T-helper 9 cell (primary cell): Measurements from ENCODE around the gene NNAT.

Experiments used
- DNase-seq: peaks from one replicate; pipeline ENCODE4 v3.0.0-alpha.2; 2020

Gene NNAT

GRCh38 chr20:37503256-37503927 lies 17.7 kb upstream of the NNAT start:
- no peak for DNase-seq

DNA sequence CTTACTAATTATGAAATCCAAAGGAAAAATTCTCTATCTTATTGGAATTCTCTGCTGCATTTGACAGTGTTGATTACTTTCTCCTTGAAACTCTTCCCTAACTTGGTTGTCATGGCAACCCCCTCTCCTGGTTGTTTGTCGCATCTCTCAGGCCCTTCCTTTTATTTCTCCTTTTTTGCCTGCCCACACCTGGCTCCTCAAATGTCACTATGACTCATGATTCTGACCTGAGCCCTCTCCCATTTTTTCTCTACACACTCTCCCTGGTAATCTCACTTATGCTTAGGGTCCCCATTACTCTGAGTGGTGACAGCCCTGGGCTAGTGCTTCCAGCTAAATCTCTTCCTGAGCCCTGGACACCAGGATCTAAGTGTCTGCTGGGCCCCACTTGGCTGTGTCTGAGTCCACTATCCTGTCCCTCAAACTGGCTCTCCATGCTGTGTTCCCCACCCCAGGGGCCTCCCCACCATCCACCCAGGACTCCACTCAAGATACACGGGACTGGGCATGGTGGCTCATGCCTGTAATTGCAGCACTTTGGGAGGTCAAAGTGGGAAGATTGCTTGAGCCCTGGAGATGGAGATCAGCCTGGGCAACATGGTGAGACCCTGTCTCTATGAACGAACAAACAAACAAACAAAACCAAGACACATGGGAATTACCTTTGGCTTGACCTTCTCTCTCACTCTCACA lies 16.5 kb upstream of the NNAT start:
- no peak for DNase-seq

GRCh38 chr20:37505263-37506151 lies 15.5 kb upstream of the NNAT start:
- no peak for DNase-seq

DNA sequence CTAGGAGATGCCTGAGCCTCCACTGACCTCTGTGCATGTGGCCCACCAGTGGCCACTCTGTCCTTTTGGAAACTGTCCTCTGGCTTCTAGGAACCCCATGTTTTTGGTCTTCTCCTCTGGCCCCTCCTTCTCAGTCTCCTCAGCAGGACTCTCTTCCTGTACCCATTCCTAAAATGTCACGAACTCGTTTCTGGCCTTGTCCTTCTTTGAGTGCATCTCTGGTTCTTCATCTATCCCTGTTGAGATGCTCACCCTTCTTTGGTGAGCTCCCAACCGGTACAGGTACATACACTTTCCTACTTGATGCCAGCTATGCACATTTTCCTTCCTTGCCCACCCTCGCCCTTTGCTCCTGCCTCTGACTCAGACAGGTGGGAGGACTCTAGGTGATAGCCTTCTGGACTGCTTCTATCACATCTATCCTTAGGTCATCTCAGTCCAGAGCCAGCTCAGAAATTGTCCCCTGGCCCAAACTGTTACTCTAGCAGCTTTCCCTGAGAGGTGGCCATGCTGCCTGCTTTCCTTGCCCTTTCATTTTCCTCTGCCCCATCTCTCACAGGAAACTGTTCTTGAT lies 14.8 kb upstream of the NNAT start:
- DNase-seq, result no peak

GRCh38 chr20:37510226-37510625 lies 10.8 kb upstream of the NNAT start:
- DNase-seq, result no peak

DNA sequence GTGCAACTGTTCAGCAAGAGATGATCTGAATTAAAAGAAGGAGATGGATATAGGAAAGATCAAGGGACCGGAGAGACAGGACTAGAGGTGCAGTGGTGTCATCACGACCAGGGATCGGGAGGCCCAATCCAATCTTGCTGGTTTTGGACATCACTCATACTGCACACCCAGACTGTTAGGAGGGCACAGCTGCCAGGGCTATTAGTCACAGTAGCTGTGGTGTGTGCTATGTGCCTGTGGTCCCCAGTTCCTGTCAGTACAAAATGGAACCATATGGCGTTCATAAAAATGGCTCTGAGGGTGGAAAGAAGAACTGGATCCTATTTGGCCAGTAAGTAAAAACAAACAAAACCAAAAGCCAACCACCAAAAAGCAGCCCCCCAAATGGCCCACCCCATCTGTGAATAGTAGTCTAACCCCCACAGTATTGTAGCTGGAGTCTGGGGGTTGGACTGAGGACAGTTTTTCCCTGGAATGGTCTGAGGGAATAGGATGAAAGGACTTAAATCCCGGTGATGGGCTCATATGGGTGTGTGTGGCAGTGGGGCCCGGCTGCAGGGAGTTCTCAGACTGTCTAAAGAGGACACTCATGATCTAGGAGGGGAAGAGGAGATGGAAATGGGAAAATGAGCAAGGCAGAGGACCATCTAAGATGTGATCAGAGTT lies 9.3 kb upstream of the NNAT start:
- no peak for DNase-seq

DNA sequence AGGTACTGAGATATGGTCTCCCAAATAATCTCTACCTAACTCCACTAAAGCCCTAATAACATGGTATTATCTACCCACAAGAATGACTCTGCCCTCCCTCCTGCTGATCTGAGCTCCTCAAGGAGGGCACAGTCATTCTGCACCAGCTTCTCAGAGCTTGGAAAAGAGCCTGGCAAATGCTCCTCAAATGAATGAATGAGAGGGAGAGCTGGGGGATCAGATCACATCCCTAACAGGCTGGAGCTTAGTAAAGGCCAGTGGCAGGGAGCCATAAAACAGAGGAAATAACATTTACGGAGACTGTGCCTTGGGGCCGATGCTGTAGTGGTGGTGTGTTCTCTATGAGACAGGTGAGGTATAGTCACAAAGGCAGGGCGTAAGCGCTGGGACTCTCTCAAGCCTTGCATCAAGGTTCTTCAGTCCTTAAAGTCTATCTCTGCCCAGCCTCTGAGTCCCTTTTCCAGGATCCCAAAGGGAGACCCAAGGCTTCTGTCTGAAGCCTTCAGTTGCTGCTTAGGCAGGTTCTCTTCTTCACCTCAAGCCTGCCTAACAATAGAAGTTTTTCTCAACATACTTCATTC lies 7.2 kb upstream of the NNAT start:
- DNase-seq, result no peak

GRCh38 chr20:37515876-37516275 lies 5.2 kb upstream of the NNAT start:
- DNase-seq, result no peak

GRCh38 chr20:37516811-37517750 lies 4.0 kb upstream of the NNAT start:
- DNase-seq, result no peak

DNA sequence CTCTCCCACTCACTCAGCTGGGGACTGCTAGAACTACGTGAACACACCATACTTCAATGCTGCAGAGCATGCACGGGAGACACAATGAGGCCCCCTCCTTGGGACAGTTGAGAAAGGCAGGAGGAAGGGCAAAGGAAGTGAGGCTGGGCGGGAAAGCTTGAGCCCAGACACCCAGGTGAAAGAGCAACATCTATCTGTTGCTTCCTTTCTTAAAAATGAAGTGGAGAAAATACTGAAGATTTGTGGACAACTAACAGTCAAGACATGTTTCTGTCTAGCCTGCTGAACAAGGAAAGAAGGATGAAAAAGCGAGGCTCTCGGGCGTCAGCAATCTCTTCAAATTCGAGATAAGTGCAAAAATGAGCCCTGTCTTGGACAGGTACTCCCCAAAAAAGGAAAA lies 3.0 kb upstream of the NNAT start:
- no peak for DNase-seq

DNA sequence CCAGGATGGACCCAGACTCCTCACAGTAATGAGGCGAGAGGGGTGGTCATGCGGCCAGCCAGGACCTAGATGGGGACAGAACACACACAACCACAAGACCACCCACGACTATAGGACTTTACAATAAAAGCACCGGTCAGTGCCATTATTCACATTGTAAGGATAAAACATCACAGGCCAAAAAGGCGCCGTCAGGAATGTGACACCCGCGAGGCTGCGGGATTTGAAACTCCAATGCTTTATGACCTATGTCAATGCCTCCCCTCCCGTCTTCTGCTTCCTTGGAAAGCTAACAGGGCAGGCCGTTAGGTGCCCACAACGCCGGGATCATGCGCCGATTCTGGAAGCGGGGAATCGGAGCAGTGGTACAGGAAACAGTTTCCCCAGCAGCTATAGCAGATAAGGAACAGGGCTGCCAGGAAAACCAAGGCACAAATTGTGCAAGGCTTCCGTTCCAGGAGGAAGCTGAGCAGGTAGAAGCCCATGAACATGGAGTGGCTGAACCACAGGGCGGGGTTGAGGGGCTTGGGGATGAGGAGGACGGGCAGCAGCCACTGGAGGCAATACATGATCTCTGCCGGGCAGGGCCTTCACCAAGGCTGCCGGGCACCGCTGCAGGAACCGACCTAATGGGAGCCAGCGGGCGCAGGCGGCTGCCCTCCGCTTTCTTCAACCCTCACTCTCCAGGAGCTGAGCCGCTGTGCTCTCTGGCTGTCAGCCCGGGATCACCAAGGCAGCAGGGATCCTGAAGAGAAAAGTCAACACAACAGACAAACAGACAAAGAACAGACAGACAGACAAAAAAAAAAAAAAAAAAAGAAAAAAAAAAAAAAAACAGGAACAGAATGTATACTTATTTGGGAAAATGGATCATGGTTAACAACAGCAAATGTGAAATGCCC lies 2.2 kb upstream of the NNAT start:
- no peak for DNase-seq

DNA sequence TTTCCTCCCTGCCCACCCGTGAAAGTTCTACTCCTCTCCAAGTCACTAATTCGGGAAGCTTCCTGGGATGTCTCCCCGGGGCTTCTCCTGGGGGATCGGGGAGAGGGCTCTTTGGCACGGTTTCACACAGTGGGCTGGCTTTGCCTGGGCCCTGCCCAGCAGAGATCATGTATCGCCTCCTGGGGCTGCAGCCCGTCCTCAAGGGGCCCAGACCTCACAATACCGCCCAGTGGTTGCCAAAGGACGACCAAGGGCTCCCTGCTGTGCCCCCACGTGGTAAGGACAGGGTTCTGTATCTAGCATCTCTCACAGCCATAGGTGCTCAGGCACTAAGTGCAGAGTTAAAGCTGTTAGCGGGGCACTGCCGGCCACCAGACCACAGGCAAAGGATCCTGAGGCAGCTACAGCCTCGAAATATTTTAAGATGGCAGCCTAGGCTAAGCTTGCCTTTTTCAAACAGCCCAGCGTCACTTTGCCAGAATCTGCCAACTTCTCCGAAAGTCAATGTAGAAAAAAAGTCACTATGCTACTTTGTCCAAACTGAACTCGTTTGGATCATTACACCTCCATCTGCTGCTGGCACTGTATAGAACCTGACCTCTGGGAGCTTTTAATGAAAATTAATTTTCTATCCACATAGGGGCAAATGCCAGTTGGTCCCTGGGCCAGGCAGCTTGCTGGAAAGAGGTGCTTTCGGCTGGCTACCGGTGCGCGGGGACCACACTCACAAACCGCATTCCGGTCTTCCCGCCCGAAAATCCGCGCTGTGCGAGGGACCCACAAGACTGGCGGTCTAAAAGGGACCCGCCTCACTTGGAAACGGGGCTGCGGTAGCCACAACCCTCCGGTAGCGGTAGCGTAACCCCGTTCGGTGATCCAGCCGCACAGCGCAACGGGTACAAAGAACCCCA lies 1.3 kb upstream of the NNAT start:
- DNase-seq, result no peak

DNA sequence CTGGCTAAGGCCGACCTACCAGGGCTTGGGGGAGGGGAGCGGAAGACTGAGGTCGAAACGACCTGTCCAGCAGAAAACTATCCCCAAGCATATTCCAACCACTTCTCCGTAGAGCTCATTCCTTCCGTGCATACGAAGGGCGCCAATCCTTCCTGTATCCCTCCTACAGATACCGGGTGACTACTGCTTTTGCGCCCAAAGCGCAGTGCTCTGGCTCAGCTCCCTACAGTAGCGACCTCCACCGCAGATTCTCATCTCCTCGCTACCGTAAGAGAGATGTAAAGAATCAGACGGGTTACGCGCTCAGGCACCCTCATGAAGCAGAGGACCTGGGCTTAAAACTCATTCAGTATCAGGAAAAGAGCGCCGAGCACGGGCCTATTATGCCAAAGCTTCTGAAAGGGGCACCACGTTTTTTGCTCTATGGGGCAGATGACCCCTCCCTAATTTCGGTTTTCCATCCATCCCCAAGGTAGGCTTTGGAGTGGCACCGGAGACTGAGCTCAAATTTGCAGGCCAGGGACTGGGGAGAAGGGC lies 563 bp upstream of the NNAT start:
- DNase-seq, result no peak

- DNase-seq, result no peak
Measured at GRCh38 chr20:37522260-37523011, 1.4 kb downstream of the NNAT start.

- no peak for DNase-seq
Measured at GRCh38 chr20:37523012-37523391, 2.0 kb downstream of the NNAT start.

DNA sequence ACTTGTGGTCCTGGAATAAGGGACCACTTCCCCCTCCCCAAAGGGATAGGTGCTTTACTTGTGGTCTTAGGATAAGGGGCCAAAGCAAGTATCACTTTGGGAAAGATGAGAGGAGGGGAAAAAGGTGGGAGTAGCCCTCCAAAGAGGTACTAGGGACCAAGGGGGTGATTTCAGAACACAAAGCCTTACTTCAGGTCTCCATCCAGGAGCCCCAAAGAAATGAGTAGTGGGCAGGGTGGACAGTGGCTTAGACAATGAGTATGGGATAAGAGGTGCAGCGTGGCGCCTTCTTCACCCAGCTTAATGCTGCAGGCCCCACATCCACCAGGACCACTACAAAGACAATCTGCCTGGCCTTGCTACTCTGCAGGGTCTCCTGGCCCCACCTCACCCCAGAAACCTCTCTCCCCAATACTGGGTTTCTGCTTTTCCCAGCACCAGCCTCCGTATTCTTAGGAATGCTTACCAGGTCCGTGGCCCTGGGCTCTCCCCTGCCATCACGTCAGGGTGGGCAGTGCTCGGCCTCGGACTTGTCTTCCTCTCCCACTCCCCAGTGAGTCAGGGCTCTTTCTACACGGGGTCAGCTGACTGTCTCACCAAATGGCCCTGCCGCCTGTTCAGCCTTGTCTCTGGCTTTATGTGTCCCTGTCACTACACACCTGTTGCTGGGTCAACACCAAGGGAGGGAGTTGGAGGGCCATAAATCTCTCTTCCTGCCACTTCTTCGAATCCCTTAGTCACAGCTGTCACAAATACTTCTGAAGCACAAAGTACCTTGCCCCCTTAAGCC lies 3.1 kb downstream of the NNAT start:
- no peak for DNase-seq
